ENCODE results near the gene MANEA. TPM values are rescaled to one million over a fixed set of nuclear protein-coding genes. Genes with fewer than 3 reads are reported as not detected.

Gene MANEA
- total and polyA plus RNA-seq, 2 of the 8 experiments (the other 6 are each of a cell fraction or from before 2014, with no cell fraction given) = 2.8 to 10.4 TPM

- Histone ChIP-seq H2AK5ac (ENCODE audit: low read depth, low read length) (no peak overlapping the region), H2BK12ac (ENCODE audit: low read depth, low read length) (no peak overlapping the region), H3K4me2 (ENCODE audit: insufficient read depth in 1 of 2, low read depth in 2 of 2, low read length in 2 of 2) (no peak overlapping the region), H2BK20ac (ENCODE audit: low read length) (no peak overlapping the region), H3K27ac (ENCODE audit: low read depth, low read length) (no peak overlapping the region), H3K9me3 (ENCODE audit: insufficient read depth in 2 of 2, low read depth in 1 of 2, low read length in 1 of 2) (no peaks in the 10 kb centered on the region), H2BK120ac (replicated peaks; ENCODE audit: low read depth, low read length) (no peak overlapping the region), H4K8ac (ENCODE audit: extremely low read depth, insufficient read depth, low read length) (no peak overlapping the region), H4K91ac (replicated peaks; ENCODE audit: insufficient read length, low read length) (no peak overlapping the region), H3K79me2 (ENCODE audit: control insufficient read depth in 1 of 2, insufficient read depth in 2 of 2, low read length in 2 of 2) (peaks cover 0 to 28% of the 10 kb centered on the region in 2 experiments; a peak in 2 of 4 replicates), H3K4me1 (replicated peaks in 1 of 4; ENCODE audit: control insufficient read depth in 3 of 4, insufficient read depth in 4 of 4, low read length in 3 of 4) (peaks cover 0 to 4% (median 0%) of the 10 kb centered on the region in 4 experiments; a peak in 2 of 7 replicates), H2BK5ac (ENCODE audit: low read depth, low read length) (no peak overlapping the region), H3K23ac (ENCODE audit: insufficient read length) (no peak overlapping the region), H3K14ac (ENCODE audit: insufficient read length) (no peak overlapping the region), H4K20me1 (replicated peaks in 1 of 2; ENCODE audit: control insufficient read depth in 1 of 2, insufficient read depth in 2 of 2, low read length in 2 of 2) (no peaks in the 10 kb centered on the region), H3K79me1 (ENCODE audit: low read depth, low read length) (no peaks in the 10 kb centered on the region), H4K5ac (ENCODE audit: insufficient read length, low read depth, low read length) (no peak overlapping the region), H2AFZ (ENCODE audit: low read length) (no peak overlapping the region), H3K23me2 (ENCODE audit: low read depth, low read length) (peaks cover 5% of the 10 kb centered on the region), H3K4me3 (ENCODE audit: extremely low read depth in 1 of 4, insufficient read depth in 2 of 4, low read depth in 3 of 4, low read length in 4 of 4) (peak overlapping the region in 1 of 4 experiments; percentile 89; a peak in 1 of 8 replicates), H3K18ac (ENCODE audit: extremely low read depth, low read length) (no peak overlapping the region), H3K27me3 (replicated peaks in 1 of 4; ENCODE audit: control insufficient read depth in 3 of 4, extremely low read depth in 1 of 4, insufficient read depth in 3 of 4, low read length in 3 of 4) (no peaks in the 10 kb centered on the region), H3K36me3 (ENCODE audit: control insufficient read depth in 2 of 4, insufficient read depth in 4 of 4, low read length in 3 of 4) (no peaks in the 10 kb centered on the region), H3K56ac (replicated peaks; ENCODE audit: insufficient read length, low read depth, low read length) (no peak overlapping the region), H3K4ac (replicated peaks; ENCODE audit: insufficient read length, low read depth, low read length) (no peak overlapping the region), H3K9ac (replicated peaks in 1 of 4; ENCODE audit: extremely low read depth in 1 of 4, low read depth in 3 of 4, low read length in 3 of 4) (no peak overlapping the region), H2BK15ac (ENCODE audit: low read length) (no peak overlapping the region)
- no peak for DNase-seq (ENCODE audit: low read depth in 1 of 2, low spot score in 2 of 2)
- FAIRE-seq = no peak
- TF ChIP-seq CTCF (IDR thresholded peaks at IDR 0.05; ENCODE audit: control extremely low read depth in 1 of 3, insufficient read depth in 1 of 3, low read depth in 1 of 3, low read length in 3 of 3) (no peak), EGR1 (IDR thresholded peaks at IDR 0.05; ENCODE audit: borderline replicate concordance, low read depth, low read length) (no peak), CEBPB (IDR thresholded peaks at IDR 0.05; ENCODE audit: low read depth, low read length) (peak; percentile 57; the same call in 1 of the 2 replicates)
- POLR2A ChIA-PET (ENCODE audit: partially characterized antibody) = no interaction called here
- CTCF ChIA-PET (ENCODE audit: partially characterized antibody) = no interaction called here
Observed at GRCh38 chr6:95574811-95575210, 2.5 kb upstream of the MANEA start.
